Measurements from ENCODE around the gene MCM8. TPM values are rescaled to one million over a fixed set of nuclear protein-coding genes. Genes with fewer than 3 reads are reported as not detected.

MCM8 gene
- total and polyA plus RNA-seq, 9 of the 15 experiments (the other 6 are each of a cell fraction or from before 2014, with no cell fraction given) = 4.5 to 43.8 (median 25.4) TPM

GRCh38 chr20:6006603-6006949, 56.1 kb downstream of the MCM8 start (continued):
- TF ChIP-seq ZNF398 (CRISPR knock-in tag; IDR thresholded peaks at IDR 0.05) = no peak
- no peak for TF ChIP-seq KAT7 (CRISPR knock-in tag; IDR thresholded peaks at IDR 0.05; ENCODE audit: borderline replicate concordance)
- TF ChIP-seq, protein P1, sequence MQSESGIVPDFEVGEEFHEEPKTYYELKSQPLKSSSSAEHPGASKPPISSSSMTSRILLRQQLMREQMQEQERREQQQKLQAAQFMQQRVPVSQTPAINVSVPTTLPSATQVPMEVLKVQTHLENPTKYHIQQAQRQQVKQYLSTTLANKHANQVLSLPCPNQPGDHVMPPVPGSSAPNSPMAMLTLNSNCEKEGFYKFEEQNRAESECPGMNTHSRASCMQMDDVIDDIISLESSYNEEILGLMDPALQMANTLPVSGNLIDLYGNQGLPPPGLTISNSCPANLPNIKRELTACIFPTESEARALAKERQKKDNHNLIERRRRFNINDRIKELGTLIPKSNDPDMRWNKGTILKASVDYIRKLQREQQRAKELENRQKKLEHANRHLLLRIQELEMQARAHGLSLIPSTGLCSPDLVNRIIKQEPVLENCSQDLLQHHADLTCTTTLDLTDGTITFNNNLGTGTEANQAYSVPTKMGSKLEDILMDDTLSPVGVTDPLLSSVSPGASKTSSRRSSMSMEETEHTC (IDR thresholded peaks at IDR 0.05) = no peak
- no peak for TF ChIP-seq SRF (CRISPR knock-in tag; IDR thresholded peaks at IDR 0.05)
- TF ChIP-seq VEZF1 (CRISPR knock-in tag; IDR thresholded peaks at IDR 0.05) = no peak
- TF ChIP-seq HMG20A (CRISPR knock-in tag; conservative IDR thresholded peaks at IDR 0.05) = no peak
- no peak for TF ChIP-seq CCNT2 (IDR thresholded peaks at IDR 0.05; ENCODE audit: borderline replicate concordance, extremely low read depth, insufficient read length, low read depth, low read length)
- TF ChIP-seq SAP30 (IDR thresholded peaks at IDR 0.05; ENCODE audit: borderline replicate concordance, insufficient read depth, low read depth, low read length, poor library complexity, severe bottlenecking) = no peak
- TF ChIP-seq KHSRP (IDR thresholded peaks at IDR 0.05) = no peak
- TF ChIP-seq, protein P2, sequence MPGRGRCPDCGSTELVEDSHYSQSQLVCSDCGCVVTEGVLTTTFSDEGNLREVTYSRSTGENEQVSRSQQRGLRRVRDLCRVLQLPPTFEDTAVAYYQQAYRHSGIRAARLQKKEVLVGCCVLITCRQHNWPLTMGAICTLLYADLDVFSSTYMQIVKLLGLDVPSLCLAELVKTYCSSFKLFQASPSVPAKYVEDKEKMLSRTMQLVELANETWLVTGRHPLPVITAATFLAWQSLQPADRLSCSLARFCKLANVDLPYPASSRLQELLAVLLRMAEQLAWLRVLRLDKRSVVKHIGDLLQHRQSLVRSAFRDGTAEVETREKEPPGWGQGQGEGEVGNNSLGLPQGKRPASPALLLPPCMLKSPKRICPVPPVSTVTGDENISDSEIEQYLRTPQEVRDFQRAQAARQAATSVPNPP (IDR thresholded peaks at IDR 0.05; ENCODE audit: borderline replicate concordance, insufficient read depth, insufficient read length) = no peak
- TF ChIP-seq, protein P3, sequence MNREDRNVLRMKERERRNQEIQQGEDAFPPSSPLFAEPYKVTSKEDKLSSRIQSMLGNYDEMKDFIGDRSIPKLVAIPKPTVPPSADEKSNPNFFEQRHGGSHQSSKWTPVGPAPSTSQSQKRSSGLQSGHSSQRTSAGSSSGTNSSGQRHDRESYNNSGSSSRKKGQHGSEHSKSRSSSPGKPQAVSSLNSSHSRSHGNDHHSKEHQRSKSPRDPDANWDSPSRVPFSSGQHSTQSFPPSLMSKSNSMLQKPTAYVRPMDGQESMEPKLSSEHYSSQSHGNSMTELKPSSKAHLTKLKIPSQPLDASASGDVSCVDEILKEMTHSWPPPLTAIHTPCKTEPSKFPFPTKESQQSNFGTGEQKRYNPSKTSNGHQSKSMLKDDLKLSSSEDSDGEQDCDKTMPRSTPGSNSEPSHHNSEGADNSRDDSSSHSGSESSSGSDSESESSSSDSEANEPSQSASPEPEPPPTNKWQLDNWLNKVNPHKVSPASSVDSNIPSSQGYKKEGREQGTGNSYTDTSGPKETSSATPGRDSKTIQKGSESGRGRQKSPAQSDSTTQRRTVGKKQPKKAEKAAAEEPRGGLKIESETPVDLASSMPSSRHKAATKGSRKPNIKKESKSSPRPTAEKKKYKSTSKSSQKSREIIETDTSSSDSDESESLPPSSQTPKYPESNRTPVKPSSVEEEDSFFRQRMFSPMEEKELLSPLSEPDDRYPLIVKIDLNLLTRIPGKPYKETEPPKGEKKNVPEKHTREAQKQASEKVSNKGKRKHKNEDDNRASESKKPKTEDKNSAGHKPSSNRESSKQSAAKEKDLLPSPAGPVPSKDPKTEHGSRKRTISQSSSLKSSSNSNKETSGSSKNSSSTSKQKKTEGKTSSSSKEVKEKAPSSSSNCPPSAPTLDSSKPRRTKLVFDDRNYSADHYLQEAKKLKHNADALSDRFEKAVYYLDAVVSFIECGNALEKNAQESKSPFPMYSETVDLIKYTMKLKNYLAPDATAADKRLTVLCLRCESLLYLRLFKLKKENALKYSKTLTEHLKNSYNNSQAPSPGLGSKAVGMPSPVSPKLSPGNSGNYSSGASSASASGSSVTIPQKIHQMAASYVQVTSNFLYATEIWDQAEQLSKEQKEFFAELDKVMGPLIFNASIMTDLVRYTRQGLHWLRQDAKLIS (CRISPR knock-in tag; IDR thresholded peaks at IDR 0.05) = no peak
- no peak for TF ChIP-seq KDM2B (CRISPR knock-in tag; IDR thresholded peaks at IDR 0.05)
